ENCODE measurements around the gene EGFL8.

- TF ChIP-seq CREB1 (IDR thresholded peaks at IDR 0.05; ENCODE audit: low read depth) (no peak), USF1 (IDR thresholded peaks at IDR 0.05) (no peak), EP300 (IDR thresholded peaks at IDR 0.05; ENCODE audit: borderline replicate concordance) (no peak), TEAD4 (IDR thresholded peaks at IDR 0.05) (no peak), CEBPB (IDR thresholded peaks at IDR 0.05) (no peak), ZBTB7A (IDR thresholded peaks at IDR 0.05; ENCODE audit: low read depth) (no peak), YY1 (IDR thresholded peaks at IDR 0.05; ENCODE audit: low read depth) (no peak), TAF1 (IDR thresholded peaks at IDR 0.05; ENCODE audit: low read depth) (no peak), RAD21 (IDR thresholded peaks at IDR 0.05; ENCODE audit: low read depth) (no peak), FOXM1 (IDR thresholded peaks at IDR 0.05; ENCODE audit: borderline replicate concordance, low read depth) (no peak)
These were observed 18.2 kb downstream of the EGFL8 start for GRCh38 chr6:32182555-32182981.
